Fibroblast of the conjunctiva (primary cell): Measurements from ENCODE around the gene PEMT.

ENCODE experiments used
- DNase-seq: peaks from one replicate; pipeline ENCODE4 v3.0.0-alpha.2; 2010; ENCODE audit warnings: low read depth

The PEMT gene

DNA sequence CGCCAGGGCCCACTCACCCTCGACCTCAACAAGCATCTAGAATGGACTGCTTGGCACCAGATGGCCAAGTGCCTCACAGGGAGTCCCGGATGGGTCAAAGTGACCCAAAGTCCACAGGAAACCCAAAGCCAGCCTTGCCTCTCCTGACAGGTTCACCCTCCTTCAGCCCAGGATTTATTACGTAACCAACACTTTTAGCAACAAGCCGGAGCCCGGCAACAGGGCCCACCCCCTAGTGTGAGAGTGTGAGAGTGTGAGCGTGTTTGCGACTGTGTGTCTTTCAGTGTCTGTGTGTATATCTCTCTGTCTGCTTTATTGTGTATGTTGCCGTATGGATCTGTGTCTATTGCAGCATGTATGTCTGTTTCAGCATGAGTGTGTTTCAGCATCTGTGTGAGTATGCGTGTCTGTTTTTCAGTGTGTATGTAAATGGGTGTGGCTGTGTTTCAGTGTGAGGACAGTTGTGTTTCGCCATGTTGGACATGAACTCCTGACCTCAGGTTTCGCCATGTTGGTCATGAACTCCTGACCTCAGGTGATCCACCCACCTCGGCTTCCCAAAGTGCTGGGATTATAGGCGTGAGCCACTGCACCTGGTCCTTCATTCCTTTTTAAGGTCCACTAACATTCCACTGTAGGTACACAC lies 13.7 kb upstream of the PEMT start:
- DNase-seq, result no peak

- no peak for DNase-seq
Observed at GRCh38 chr17:17603895-17604225, 12.4 kb upstream of the PEMT start.

DNA sequence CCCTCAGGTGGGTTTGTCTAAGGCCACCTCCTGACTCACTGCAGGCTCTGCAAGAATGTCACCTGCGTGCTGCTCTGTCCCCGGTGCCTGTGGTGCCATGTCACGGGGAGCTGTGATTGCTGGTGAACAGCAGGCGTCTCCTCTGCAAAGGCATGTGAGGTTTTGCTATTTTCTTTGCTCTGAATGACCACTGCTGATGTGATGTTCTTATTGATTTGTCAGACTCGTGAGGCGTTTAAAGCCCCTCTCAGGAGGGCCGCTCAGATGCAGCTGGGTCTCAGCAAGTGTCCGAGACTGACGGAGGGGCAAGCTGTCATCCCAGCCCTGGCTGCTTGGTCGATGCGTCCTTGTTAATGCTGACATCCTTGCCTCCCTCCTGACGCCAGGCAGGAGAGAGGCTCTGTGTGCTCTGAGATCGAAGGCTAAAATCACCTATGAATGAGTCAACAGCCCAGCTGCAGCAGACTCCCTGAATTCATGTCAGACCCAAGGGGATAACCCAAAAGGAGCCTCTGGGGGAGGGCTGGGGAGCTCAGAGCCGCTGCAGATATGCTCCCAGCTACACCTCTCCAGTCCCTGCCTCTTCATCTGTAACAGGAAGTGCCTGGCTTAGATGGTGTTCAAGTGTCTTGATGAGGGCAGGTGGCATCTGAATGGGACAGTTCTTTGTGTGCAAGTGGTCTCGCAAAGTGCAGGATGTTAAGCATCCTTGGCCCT lies 11.8 kb upstream of the PEMT start:
- no peak for DNase-seq

GRCh38 chr17:17599965-17600364 lies 8.5 kb upstream of the PEMT start:
- DNase-seq, result no peak

DNA sequence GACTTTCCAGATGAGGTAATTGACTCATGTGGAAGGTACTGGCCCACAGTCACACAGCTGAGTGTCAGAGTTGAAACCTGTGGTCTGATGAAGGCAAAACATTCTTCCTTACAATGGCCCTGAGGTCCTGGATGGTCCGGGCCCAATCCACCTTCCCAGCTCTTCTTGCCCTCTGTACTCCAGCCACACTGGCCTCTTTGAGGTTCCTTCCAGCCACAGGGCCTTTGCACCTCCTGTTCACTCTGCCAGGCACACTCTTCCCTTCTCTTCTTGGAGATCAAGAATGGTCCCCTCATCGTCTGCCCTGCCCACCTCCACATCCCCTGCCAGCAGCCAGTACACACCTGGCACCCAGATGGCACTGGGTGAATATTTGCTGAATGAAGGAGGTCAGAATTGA lies 6.5 kb upstream of the PEMT start:
- no peak for DNase-seq

DNA sequence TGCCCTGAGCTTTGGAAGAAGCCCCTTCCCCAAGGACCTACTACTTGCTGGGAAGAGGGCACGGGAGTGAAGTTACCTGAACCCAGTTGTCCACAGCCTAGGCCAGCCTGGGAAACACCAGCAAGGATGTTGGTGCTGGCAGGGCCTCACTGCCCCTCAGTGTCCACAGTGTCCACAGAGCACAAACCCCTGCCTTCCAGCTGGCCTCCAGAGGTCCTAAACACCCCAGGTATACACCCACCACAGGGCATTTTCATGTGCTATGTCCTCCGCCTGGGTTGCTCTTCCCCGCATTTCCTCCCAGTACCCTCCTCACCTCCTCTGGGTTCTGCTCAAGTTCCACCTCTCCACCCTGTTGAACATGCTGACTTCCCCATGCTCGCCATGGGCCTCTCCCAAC lies 4.2 kb upstream of the PEMT start:
- no peak for DNase-seq

GRCh38 chr17:17593222-17593620 lies 1.7 kb upstream of the PEMT start:
- DNase-seq, result no peak

DNA sequence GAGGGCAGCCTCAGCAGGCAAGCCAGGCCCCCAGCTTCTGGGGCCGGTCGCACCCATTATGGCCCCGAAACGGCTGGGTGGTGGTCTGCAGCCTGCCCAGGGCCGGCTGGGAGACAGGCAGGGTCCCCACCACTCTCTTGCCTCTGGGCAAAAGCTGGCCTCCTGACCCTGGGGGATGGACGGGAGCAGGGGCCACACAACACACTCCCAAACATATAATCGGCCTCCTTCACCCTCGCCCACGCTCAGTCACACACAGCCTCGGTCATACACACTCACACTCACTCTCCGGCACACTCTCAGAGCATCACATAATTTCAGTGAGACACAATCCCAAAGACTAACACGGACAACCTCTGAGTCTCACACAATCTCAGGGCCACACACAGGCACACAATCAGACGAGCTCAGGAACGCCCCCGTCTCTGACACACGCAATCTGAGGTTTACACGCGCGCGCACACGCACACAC lies 589 bp downstream of the PEMT start:
- no peak for DNase-seq

DNA sequence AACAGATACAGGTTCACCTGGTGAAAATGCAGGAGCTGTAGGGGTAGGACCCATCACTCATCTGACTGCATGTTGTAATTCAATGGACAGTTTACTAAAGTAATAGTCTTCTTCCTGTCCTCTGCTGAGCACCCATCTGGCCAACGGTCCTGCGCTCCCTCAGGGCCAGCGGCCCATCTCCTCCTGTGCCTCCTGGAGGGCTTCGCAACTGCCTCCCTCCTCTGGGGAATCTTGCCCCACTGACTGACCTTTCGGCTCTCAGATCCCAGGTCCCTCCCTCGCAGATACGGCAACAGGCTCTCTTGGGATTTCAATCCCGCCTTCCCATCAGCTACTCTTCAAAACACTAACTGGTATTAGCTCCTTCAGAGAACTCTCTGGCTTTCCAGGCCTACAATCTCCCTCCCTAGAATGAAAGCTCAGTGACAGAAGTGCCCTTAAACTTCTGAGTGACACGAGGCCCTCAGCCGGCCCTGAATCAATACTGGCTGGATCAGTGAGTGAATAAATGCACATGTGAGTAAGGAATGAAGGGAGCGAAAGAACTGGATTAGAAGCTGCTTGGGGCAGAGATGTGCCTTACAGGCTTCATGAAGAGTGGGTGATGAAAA lies 1.3 kb downstream of the PEMT start:
- DNase-seq, result no peak

DNA sequence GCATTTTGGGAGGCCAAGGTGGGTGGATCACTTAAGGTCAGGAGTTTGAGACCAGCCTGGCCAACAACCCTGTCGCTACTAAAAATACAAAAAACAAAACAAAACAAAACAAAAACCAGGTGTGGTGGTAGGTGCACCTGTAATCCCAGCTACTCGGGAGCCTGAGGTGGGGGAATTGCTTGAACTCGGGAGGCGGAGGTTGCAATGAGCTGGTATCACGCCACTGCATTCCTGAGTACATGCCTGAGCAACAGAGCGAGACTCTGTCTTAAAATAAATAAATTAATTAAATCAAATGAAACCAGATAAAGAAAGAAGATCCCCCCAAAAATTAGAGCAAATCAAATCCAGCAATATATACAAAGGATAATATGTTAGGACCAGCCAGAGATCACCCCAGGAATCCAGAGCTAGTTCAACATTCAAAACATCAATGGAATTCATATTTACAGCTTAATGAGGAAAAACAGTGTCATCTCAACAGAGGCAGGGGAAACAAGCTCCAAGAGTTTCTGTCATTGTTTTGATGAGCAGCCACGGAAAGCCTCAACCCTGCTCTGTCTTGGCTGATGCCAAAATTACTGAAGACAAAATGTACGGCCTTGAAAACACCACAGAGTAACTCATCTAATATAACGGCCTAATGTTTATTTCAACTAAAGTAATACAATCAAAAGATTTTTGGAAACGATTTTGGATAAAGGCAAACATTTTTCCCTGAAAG lies 3.7 kb downstream of the PEMT start:
- no peak for DNase-seq

GRCh38 chr17:17582372-17582771 lies 9.1 kb downstream of the PEMT start:
- DNase-seq, result no peak

GRCh38 chr17:17581509-17581908 lies 10.0 kb downstream of the PEMT start:
- DNase-seq, result no peak

DNA sequence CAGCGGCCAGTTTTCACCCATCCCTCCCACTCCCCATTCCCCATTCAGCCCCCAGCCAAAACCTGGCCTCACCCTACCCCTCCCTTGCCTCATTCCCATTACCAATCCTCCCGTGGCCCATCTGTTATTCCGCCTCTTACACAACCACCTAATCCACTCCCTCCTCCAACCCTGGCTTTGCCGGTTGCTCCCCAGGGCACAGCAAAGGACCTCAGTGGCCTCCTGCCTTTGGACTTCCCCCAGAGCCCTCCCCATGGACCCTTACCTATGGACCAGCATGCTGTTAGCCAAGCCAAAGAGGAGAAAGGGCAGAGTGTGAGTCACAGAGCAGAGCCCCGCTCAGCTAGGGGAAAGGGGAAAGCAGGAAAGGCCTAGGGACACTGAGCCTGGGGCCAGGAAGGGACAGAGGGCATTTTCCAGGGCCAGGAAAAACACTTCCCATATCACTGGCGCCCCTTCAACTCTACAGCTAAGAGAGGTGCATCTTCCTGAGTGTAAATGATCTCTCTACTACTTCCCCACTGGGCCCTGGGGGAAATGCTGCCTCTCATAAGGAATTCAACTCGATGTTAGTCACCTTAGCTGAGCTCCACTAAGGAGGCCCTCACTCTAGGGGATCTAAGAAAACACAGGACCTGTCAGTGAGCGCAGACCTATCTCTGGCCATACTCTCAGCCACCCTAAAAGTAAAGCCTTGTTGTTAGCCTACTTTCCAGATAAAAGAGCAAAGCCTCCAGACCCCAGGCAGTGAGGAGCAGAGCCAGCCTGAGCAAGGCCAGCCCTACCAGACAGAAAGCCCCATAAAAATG lies 10.6 kb downstream of the PEMT start:
- no peak for DNase-seq

- no peak for DNase-seq
Observed at GRCh38 chr17:17579691-17580090, 11.8 kb downstream of the PEMT start.

DNA sequence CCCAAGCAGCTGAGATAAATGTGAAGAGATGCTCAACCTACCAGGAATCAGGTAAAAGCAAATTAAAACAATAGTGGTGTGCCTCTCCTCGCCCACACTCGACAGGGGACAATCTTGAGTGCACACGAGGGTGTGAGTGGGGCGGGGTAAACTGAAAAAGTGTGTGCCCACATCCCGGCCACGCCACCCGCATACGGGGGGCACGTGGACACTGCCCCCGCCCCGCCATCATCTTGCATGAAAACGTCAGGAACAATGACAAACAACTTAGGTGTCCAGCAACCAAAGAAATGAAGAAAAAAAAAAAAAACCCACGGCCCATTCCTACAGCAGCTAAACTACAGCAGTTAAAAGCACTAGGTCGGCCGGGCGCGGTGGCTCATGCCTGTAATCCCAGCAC lies 14.1 kb downstream of the PEMT start:
- no peak for DNase-seq

- no peak for DNase-seq
Observed at GRCh38 chr17:17576772-17577234, 14.7 kb downstream of the PEMT start.

GRCh38 chr17:17575360-17576251 lies 15.9 kb downstream of the PEMT start:
- DNase-seq, result peak; percentile 49

GRCh38 chr17:17573912-17574311 lies 17.6 kb downstream of the PEMT start:
- peak; percentile 42 for DNase-seq

GRCh38 chr17:17572010-17572785 lies 19.3 kb downstream of the PEMT start:
- no peak for DNase-seq
